ACHN (cell line): ENCODE measurements around the gene PIWIL4.

Experiments used
- DNase-seq: peaks from one replicate; pipeline ENCODE4 v3.0.0-alpha.2; 2015
- in situ Hi-C: cut with HindIII; loops from 2 replicates; pipeline ENCODE4 v1.10.0; 2017; ENCODE audit warnings: low sequenced_read_pairs, low pct_ligation_motif_present, low pct_unique_long_range_greater_than_20kb

The PIWIL4 gene

GRCh38 chr11:94567181-94567670 is at the start of gene PIWIL4:
TSS of gene PIWIL4 (plus strand) at chr11:94567368. CDS start at chr11:94567519, 151 bp downstream.
- in situ Hi-C loops = no loop called here
- DNase-seq = no peak

GRCh38 chr11:94518300-94518699 is 48.9 kb upstream of the PIWIL4 start:
- in situ Hi-C loops = no loop called here

GRCh38 chr11:94519478-94520084 is 47.6 kb upstream of the PIWIL4 start:
- in situ Hi-C loops = no loop called here
- peak; percentile 32 for DNase-seq

More at GRCh38 chr11:94518300-94518699, 48.9 kb upstream of the PIWIL4 start:
- DNase-seq = no peak

GRCh38 chr11:94521684-94522083 is 45.5 kb upstream of the PIWIL4 start:
- DNase-seq = peak; percentile 7
- in situ Hi-C loops = no loop called here

GRCh38 chr11:94524341-94524740 is 42.8 kb upstream of the PIWIL4 start:
- DNase-seq = no peak
- in situ Hi-C loops = no loop called here

DNA sequence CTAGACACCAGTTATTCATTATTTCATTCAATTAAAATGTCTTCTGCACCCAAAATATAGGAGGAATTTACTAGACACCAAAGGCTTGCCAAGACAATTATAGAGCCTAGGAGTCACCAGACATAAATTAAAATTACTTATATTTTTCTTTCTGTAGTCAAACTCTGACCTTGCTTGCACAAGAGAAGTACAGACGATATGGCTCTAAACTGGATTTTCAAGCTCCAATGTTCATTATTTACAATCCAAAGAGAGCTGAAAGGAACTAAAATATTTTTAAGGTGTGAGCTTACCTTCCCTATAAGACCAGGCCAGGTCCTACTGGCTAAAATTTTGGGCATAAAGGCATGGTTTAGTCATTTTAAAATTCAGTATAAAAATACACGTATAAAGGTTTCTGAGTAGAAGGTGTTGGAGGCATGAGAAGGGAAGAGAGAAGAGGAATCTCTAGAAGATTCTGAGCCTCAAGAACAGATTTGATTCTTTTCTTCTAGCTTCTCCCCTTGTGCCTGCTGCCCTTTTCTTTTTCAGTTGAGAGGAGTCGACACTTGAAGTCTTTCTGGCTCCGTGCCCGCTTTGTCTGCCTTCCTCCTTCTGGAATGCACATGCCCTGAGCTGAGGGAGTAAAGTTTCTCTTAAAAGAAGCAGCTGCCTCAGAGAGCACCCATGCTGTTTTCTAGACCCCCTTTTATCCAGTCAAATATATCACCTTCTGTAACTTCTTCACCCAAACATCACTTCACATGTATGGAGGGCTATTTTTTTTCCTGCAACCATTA is 41.4 kb upstream of the PIWIL4 start:
- in situ Hi-C loops = no loop called here
- peak; percentile 40 for DNase-seq

DNA sequence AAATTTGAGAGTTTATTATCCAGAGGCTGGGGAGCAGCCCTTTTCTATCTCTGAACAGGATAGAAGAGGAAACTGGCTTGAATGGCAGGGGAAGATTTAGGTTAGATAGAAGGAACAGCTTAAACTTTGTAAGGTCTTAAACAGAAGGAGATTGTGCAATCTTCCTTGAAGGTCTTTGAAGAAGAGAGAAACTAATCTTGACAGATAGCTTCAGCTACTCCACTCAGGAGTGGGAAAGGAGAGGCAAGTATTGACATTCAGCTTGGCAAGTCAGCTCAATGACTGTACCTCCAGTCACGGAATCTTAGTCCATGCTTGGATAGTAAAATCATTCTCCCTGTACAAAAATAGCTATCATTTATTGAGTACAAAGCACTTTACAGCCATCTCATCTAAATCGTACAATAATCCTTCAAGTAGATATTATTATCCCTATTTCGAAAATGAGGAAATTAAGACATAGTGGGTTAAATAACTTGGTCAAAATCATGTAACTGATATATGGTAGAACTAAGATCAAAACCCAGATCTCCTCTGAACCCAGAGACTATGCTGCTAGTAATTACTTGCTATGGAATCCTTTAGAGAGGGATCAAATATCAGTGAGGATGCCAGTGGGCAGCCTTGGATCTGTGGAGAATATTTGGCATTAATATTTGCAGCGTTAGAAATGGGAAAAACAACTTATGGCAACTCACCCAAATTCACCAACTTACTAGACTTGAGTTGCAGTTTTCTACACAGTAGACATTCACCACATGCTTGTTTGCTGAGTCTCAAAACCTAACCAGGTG is 40.3 kb upstream of the PIWIL4 start:
- no peak for DNase-seq
- in situ Hi-C loops = no loop called here

DNA sequence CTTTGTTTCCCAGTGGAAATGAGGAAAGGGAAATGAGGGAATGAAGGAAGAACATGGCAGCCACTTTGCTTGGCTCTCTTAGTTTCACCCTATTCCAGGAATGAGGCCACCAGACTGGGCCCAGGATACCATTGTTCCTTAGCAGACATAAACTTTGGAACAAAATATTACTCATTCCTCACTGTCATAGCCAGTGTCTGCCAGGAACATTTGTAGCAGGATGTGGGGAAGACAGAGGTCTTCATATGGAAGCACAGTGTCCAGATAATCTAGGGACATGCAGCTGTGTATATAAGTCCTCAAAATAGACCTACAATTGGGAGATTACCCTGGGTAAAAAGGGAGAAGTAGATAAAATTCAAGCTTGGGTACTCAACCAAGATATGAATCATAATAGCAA is 38.6 kb upstream of the PIWIL4 start:
- in situ Hi-C loops = no loop called here
- DNase-seq = no peak

- in situ Hi-C loops = no loop called here
- DNase-seq = no peak
Measured at GRCh38 chr11:94532211-94532610, 35.0 kb upstream of the PIWIL4 start.

DNA sequence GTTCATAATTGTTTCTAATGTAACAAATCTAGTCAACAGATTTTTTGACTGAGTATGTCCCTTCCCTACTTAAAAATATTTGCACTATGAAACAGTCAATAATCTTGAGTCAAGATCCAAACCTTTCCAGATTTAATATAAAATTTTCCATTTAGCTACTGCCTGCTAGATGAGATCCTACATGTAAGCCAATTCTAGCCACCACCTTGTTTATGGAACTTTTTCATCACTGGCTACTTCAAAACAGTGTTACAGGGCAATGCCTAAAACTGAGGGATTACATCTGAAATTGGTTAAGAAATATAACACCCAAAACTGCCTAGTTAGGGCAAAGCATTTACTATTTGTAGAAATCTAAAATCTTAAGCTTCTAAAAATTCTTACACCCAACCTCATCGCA is 34.0 kb upstream of the PIWIL4 start:
- no peak for DNase-seq
- in situ Hi-C loops = no loop called here

DNA sequence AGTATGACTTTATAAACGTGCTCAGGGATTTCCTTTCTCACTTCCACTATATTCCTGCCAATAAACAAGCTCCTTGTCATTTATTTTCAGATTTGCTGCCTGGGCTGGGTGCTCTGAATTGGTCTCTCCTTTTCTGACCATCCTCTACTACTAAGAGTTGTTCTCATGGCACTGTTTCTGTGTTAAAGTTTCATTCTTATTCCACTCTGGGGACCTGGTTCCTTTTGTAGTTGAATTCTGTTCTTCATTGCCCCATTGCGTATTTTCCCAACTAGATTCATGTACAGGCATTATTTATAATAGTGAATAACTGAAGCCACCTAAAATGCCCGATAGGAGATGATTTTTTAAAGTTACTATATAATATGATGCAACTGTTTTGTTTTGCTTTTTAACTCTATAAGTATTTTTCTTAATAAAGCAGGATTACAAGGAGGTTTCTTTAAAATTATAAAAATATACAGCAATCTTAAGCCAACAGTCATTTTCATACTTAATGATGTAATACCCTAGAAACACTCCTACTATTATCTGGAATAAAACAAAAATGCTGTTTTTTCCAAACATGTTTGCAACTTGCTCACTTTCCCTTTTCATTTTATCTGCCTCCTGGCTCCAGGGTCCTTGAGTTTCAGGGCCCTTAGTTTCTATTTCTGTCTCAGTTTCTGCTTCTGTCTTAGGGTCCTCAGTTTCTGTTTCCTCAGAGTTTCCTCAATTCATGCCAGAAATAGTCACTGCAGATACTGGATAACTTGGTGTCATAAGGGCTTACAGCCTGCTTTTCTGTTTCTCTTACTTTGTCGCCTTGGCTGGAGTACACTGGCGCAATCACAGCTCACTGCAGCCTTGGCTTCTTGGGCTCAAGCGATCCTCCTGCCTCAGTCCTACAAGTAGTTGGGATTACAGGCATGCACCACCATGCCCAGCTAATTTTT is 33.2 kb upstream of the PIWIL4 start:
- in situ Hi-C loops = no loop called here
- no peak for DNase-seq

DNA sequence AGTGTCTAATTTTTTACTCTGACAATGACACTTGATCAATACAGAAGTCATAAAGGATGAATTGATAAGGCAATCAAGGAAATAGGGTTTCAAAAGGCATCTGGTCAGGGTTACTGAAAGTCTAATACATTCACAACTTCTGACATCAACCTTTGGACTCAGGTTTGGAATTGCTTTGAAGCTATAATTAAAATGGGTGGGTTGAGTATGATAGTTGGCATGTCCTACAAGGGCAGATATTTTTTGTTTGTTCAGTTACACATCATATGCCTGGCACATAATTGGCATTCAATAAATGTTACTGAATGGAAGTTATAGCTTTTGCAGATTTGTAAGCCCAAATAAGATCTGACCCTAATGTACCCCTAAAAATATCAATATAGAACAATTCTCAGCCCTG is 30.8 kb upstream of the PIWIL4 start:
- DNase-seq = no peak
- in situ Hi-C loops = no loop called here

DNA sequence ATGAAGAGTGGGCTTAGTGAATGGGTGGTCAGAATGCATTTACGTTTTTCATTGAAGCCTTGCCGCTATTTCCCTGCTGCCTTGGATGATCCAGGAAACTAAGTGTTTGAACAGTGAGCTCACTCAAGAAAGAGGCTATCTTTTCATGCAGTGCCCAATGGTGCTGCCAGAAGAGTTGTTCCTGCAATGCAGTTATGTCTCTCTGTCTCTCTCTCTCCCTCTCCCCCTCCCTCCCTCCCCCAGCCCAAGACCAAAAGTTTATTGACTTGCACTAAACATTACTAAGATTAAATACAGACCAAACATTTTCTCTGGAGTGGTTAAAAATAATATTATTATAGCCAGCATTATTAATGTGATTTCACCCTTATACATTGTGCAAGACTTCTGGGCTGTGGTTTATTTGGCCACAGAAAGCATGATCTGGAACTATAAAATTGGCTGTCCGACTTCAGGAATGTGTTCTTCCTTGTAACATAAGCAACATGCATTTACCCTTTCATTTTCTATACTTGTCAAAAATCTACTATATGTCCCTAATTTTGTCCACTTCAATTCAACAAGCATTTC is 30.1 kb upstream of the PIWIL4 start:
- in situ Hi-C loops = no loop called here
- DNase-seq = no peak

DNA sequence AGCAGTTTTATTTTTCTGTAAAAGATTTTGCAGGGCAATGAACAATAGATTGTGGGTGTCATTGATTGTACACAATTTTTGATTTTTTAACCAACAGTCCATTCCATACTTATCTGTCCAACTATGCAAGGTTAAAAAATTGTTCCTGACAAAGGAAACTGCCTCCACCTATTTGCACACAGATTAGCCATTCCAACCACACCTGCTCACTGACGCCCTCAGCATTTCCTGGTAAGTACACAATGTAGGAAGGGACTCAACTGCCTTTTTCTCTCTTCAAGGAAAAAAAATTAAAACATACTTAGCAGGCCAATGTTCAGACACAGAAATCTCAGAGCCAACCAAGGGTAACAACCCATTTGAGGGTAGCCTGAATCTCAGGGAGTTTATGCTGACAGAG is 27.7 kb upstream of the PIWIL4 start:
- DNase-seq = no peak
- in situ Hi-C loops = no loop called here

GRCh38 chr11:94543695-94544645 is 23.2 kb upstream of the PIWIL4 start, which contains the start of gene FUT4:
TSS of gene FUT4 (plus strand) at chr11:94543921. CDS start at chr11:94544134, 213 bp downstream.
- DNase-seq = peak; percentile 88

GRCh38 chr11:94544646-94545263 is 22.4 kb upstream of the PIWIL4 start:
- in situ Hi-C loops = no loop called here
- DNase-seq = no peak

More at GRCh38 chr11:94543695-94544645, 23.2 kb upstream of the PIWIL4 start, which contains the start of gene FUT4:
- in situ Hi-C loops = no loop called here
